Prostate gland (tissue), 2 donors: ENCODE measurements around the gene ZFP36L1. TPM values are rescaled to one million over a fixed set of nuclear protein-coding genes. Genes with fewer than 3 reads are reported as not detected.

Experiments
- DNase-seq: peaks from one replicate; pipeline ENCODE4 v3.0.0-alpha.2; 2019; ENCODE audit warnings: low spot score
- H3K27ac ChIP-seq, 2 donors: fragments of 200-600 bp; sonication (generic); 2 replicates each; pipeline ENCODE4 v1.5.1; 2017 to 2019
- H3K27me3 ChIP-seq: fragments of 200-600 bp; sonication (generic); replicated peaks from 2 replicates; pipeline ENCODE4 v1.5.1; 2019; ENCODE audit not compliant: insufficient read depth
- H3K36me3 ChIP-seq, 2 donors: fragments of 200-600 bp; sonication (generic); 1 replicate in 1 of 2; 2 replicates in 1 of 2; pipeline versions ENCODE4 v1.5.1 to v1.8.1; 2017 to 2019
- H3K4me1 ChIP-seq: fragments of 200-600 bp; sonication (generic); replicated peaks from 2 replicates; pipeline ENCODE4 v1.5.1; 2019
- H3K4me3 ChIP-seq, 2 donors: fragments of 200-600 bp; sonication (generic); 2 replicates each; pipeline ENCODE4 v1.5.1; 2017 to 2019
- H3K9me3 ChIP-seq: fragments of 200-600 bp; sonication (generic); 2 replicates; pipeline ENCODE4 v1.5.1; 2017
- POLR2A ChIP-seq: fragments of 450-650 bp; IDR thresholded peaks from one replicate; pipeline ENCODE4 v1.6.1; 2016; ENCODE audit warnings: antibody characterized with exemption, mild to moderate bottlenecking
- POLR2AphosphoS5 ChIP-seq: sonication (generic); formaldehyde crosslinking; IDR thresholded peaks from one replicate; pipeline ENCODE4 v1.6.1; 2017; ENCODE audit warnings: antibody characterized with exemption
- WGBS: methylation state at CpG from one replicate; pipeline ENCODE4 v1.1.5; 2018; 5-methylcytosine and 5-hydroxymethylcytosine counted together
- intact Hi-C: fragments of 100-400 bp; cut with DNase I; formaldehyde crosslinking; loops from one replicate; pipeline ENCODE4 v1.14.2; 2022
- total RNA-seq, 2 donors: library from RNA; depleted of rRNA; stranded (reverse); fragments of >200 nt; gene quantifications; one replicate each; pipeline ENCODE4 v1.1.0, GENCODE V29; 2016
- TF ChIP-seq, protein P1 (sequence below), 4 experiments: fragments of 200-600 bp in 2 of 4; fragments of 450-650 bp in 2 of 4; sonication (generic) in 2 of 4; IDR thresholded peaks; 1 replicate in 3 of 4; 2 replicates in 1 of 4; pipeline ENCODE4 v1.5.1; 2016 to 2019; ENCODE audit warnings: antibody characterized with exemption in 4 of 4, mild to moderate bottlenecking in 2 of 4, moderate library complexity in 2 of 4

The ZFP36L1 gene
- total RNA-seq, 2 donors from 2014 or later, result 359 to 556 TPM

DNA sequence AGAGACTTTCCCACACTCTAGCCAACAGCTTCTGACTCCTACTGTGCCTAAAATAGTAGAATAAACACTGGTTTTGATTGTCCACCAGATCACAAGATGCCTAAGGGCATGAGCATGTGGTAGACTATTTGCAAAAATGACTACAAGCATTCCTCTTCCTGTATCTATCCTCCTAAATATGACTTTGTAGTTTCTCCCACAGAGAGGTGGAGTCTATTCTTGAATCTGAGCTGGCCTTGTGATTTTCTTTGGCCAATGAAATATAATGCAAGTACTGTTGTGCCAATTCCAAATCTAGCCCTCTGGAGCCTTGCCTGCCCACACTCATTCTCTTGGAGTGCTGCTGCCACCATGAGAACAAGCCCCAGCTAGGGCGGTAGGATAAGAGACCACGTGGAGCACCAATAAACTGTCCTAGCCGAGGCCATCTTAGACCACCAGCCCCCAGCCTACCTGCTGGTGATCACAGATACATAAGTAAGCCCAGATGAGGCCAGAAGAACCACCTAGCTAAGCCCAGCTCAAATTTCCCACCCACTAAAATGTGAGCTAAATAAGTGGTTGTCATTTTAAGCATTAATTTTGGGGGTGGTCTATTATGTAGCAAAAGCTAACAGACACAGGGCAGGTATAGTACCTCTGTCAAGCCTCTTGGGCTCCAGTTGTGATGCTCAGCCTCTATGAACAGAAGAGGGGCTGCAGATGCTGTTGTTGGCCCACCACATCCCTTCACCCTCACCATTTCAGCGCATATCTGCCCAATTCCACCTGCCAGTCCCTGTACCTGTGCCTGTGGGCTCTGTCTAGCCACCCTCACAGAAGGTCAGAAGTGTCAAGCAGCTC, 17.9 kb downstream of the ZFP36L1 start:
- 95% methylated on average over 4 of the region's 4 CpGs for WGBS
- H3K27ac ChIP-seq, result no peak overlapping the region
- intact Hi-C loops, result no loop called here
- peak; percentile 28 for TF ChIP-seq POLR2AphosphoS5
- TF ChIP-seq, protein P1, sequence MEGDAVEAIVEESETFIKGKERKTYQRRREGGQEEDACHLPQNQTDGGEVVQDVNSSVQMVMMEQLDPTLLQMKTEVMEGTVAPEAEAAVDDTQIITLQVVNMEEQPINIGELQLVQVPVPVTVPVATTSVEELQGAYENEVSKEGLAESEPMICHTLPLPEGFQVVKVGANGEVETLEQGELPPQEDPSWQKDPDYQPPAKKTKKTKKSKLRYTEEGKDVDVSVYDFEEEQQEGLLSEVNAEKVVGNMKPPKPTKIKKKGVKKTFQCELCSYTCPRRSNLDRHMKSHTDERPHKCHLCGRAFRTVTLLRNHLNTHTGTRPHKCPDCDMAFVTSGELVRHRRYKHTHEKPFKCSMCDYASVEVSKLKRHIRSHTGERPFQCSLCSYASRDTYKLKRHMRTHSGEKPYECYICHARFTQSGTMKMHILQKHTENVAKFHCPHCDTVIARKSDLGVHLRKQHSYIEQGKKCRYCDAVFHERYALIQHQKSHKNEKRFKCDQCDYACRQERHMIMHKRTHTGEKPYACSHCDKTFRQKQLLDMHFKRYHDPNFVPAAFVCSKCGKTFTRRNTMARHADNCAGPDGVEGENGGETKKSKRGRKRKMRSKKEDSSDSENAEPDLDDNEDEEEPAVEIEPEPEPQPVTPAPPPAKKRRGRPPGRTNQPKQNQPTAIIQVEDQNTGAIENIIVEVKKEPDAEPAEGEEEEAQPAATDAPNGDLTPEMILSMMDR (IDR thresholded peaks at IDR 0.05), result no peak
- no peaks in the 10 kb centered on the region for H3K9me3 ChIP-seq
- H3K4me3 ChIP-seq, result no peak overlapping the region
- no peaks in the 10 kb centered on the region for H3K36me3 ChIP-seq
- no peaks in the 10 kb centered on the region for H3K27me3 ChIP-seq
- peaks cover 13% of the 10 kb centered on the region for H3K4me1 ChIP-seq
- no peak for DNase-seq

DNA sequence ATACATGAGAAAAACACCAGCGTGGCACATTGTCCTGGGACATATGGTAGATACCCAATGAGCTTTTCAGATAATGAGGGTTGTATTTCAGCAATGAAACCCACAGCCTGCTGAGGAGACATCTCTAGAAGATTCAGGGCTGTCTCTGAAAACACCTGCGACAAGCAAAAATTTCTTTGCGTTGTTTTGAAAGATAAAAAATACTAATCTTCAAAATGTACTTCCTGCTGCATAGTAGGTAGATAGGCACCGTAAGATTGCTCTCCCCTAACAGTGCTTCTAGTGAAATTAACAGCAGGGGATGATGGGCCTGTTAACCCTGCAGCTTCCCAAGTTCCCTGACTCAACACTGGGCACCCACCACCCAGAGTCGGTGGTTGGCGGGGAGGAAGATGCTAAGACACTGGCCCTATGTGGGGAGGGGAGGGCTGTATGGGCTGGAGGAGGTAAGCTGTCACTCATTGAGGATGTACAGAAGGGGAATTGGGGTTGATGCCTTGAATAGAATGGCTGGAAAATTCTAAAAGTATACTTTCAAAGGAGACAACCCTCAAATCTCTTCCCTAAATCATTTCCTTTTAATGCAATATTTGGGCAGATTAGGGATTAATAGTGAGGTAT, 20.0 kb downstream of the ZFP36L1 start:
- no peaks in the 10 kb centered on the region for H3K36me3 ChIP-seq
- 89% methylated on average over 6 of the region's 6 CpGs for WGBS
- no peak overlapping the region for H3K27ac ChIP-seq
- TF ChIP-seq, protein P1 (IDR thresholded peaks at IDR 0.05), result no peak
- TF ChIP-seq POLR2A, result no peak
- no peak for TF ChIP-seq POLR2AphosphoS5
- no peak overlapping the region for H3K4me3 ChIP-seq
- H3K9me3 ChIP-seq, result no peaks in the 10 kb centered on the region
- no peaks in the 10 kb centered on the region for H3K4me1 ChIP-seq
- DNase-seq, result no peak
- intact Hi-C loops, result no loop called here
- no peaks in the 10 kb centered on the region for H3K27me3 ChIP-seq

DNA sequence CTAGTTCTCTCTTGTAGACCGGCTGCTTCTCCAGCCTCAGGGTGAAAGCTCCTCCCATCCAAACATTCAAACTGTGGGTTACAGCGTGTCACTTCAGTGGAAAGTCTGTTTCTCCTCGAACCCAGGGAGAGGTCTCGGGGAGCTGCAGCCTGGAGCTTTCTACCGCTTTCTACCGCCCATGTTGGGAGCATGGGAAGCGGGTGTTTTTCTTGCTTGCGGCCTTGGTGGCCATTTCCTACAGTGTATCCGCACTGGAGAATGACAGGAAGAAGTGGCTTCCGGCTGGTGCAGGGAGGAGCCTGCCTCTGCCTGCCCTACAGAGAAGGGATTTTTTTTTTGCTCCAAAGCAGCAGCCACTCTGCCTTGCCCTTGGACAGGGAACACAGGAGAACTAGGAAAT, 21.2 kb downstream of the ZFP36L1 start:
- DNase-seq, result no peak
- 72% methylated on average over 10 of the region's 10 CpGs for WGBS
- Histone ChIP-seq H3K4me3 (no peak overlapping the region), H3K36me3 (no peaks in the 10 kb centered on the region), H3K27ac (no peak overlapping the region), H3K9me3 (no peaks in the 10 kb centered on the region), H3K4me1 (no peaks in the 10 kb centered on the region), H3K27me3 (no peaks in the 10 kb centered on the region)
- peak; percentile 25 for TF ChIP-seq POLR2AphosphoS5
- TF ChIP-seq, protein P1 (IDR thresholded peaks at IDR 0.05), result no peak
- intact Hi-C loops, result no loop called here

DNA sequence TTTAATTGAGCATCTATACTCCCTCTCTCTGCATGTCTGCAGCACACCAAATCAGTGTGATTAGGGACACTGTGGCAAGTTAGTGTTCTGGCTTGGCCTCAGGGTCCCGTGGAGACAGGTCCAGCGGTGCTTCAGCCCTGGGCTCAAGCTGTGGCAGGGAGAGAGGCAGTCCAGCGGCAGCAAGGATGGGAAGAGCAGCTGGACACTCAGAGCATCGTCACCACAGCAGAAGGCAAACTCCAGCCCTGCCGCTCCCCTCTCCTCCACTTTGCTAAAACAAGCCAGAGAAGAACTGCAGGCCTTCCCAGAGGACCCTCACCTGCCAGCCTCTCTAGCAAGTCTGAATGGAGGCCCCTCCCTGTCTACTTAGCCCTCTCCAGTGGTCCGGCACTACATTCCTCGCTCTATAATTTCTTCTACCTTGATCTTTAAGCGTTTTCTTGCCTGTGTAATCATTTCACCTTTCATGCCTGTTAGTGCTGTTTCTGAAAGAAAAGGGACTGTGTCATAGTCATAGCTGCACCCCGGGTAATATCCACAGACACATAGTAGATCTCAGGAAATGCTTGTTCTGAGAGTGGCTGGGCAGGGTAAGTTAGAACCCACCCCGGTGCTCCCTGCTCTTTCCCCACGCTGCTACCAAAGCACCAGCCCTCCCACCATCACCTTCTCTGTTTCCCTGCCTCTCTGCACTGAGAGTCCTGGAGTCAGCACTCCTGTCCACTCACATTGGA, 22.1 kb downstream of the ZFP36L1 start:
- DNase-seq, result no peak
- intact Hi-C loops, result no loop called here
- Histone ChIP-seq H3K36me3 (no peaks in the 10 kb centered on the region), H3K4me3 (no peak overlapping the region), H3K27me3 (no peaks in the 10 kb centered on the region), H3K4me1 (no peaks in the 10 kb centered on the region), H3K9me3 (no peaks in the 10 kb centered on the region), H3K27ac (no peak overlapping the region)
- TF ChIP-seq POLR2AphosphoS5 (no peak), POLR2A (no peak)
- TF ChIP-seq, protein P1 (IDR thresholded peaks at IDR 0.05), result no peak
- WGBS, result 90% methylated on average over 11 of the region's 11 CpGs
